ENCODE measurements around the gene LMBR1L. TPM values are rescaled to one million over a fixed set of nuclear protein-coding genes. Genes with fewer than 3 reads are reported as not detected.

Gene LMBR1L
- total and polyA plus RNA-seq, 5 donors from 2014 or later, result 59.0 to 315 (median 65.2) TPM

Other genes with a start within 250 kb of the LMBR1L start
- gene RND1, start 245.0 kb downstream of the LMBR1L start, total RNA-seq, result 7.3 TPM
- gene RND1, start 245.0 kb downstream of the LMBR1L start, polyA plus RNA-seq, result under 1 TPM; 0.13 to 0.63 (median 0.42) TPM
- gene FKBP11, start 185.4 kb downstream of the LMBR1L start, total RNA-seq, result 55.6 TPM
- gene FKBP11, start 185.4 kb downstream of the LMBR1L start, polyA plus RNA-seq, result 10 to 100 TPM; 56.5 to 79.7 (median 77.0) TPM
- gene ARF3, start 153.4 kb downstream of the LMBR1L start, total RNA-seq, result 79.4 TPM
- gene ARF3, start 153.4 kb downstream of the LMBR1L start, polyA plus RNA-seq, result 10 to 100 TPM; 21.2 to 30.5 (median 23.6) TPM
- gene WNT10B, start 139.1 kb downstream of the LMBR1L start, total RNA-seq, result 1.6 TPM
- gene WNT10B, start 139.1 kb downstream of the LMBR1L start, polyA plus RNA-seq, result not detected
- 0.62 TPM for gene WNT1, start 132.5 kb downstream of the LMBR1L start, total RNA-seq
- under 1 TPM in 1 of 4 donors, not detected in 3; 0.39 TPM for gene WNT1, start 132.5 kb downstream of the LMBR1L start, polyA plus RNA-seq
- 0.39 TPM for gene DDN, start 111.5 kb downstream of the LMBR1L start, total RNA-seq
- not detected for gene DDN, start 111.5 kb downstream of the LMBR1L start, polyA plus RNA-seq
- 51.3 TPM for gene PRKAG1, start 92.1 kb downstream of the LMBR1L start, total RNA-seq
- 10 to 100 TPM; 59.3 to 83.8 (median 64.9) TPM for gene PRKAG1, start 92.1 kb downstream of the LMBR1L start, polyA plus RNA-seq
- gene KMT2D, start 50.1 kb downstream of the LMBR1L start, total RNA-seq, result 149 TPM
- 1 to 10 TPM; 5.2 to 8.8 (median 6.5) TPM for gene KMT2D, start 50.1 kb downstream of the LMBR1L start, polyA plus RNA-seq
- 6.0 TPM for gene RHEBL1, start 40.9 kb downstream of the LMBR1L start, total RNA-seq
- 10 to 100 TPM; 11.7 to 19.5 (median 15.8) TPM for gene RHEBL1, start 40.9 kb downstream of the LMBR1L start, polyA plus RNA-seq
- gene DHH, start 16.0 kb downstream of the LMBR1L start, total RNA-seq, result 0.27 TPM
- not detected for gene DHH, start 16.0 kb downstream of the LMBR1L start, polyA plus RNA-seq
- 174 TPM for gene TUBA1B, start 20.5 kb upstream of the LMBR1L start, total RNA-seq
- gene TUBA1B, start 20.5 kb upstream of the LMBR1L start, polyA plus RNA-seq, result 100 to 1,000 TPM; 445 to 648 (median 513) TPM
- 213 TPM for gene TUBA1A, start 78.2 kb upstream of the LMBR1L start, total RNA-seq
- gene TUBA1A, start 78.2 kb upstream of the LMBR1L start, polyA plus RNA-seq, result 100 to 1,000 TPM; 249 to 298 (median 265) TPM
- 41.4 TPM for gene TUBA1C, start 154.2 kb upstream of the LMBR1L start, total RNA-seq
- 10 to 100 TPM; 50.0 to 64.0 (median 56.3) TPM for gene TUBA1C, start 154.2 kb upstream of the LMBR1L start, polyA plus RNA-seq
- not detected for gene PRPH, start 184.3 kb upstream of the LMBR1L start, total RNA-seq
- under 1 TPM in 1 of 4 donors, not detected in 3; 0.24 TPM for gene PRPH, start 184.3 kb upstream of the LMBR1L start, polyA plus RNA-seq
- 2.0 TPM for gene TROAP, start 212.4 kb upstream of the LMBR1L start, total RNA-seq
- gene TROAP, start 212.4 kb upstream of the LMBR1L start, polyA plus RNA-seq, result 1 to 10 TPM; 2.8 to 8.8 (median 4.9) TPM
- not detected for gene C1QL4, start 226.3 kb upstream of the LMBR1L start, total RNA-seq
- gene C1QL4, start 226.3 kb upstream of the LMBR1L start, polyA plus RNA-seq, result not detected
- gene DNAJC22, start 236.0 kb upstream of the LMBR1L start, total RNA-seq, result not detected
- not detected for gene DNAJC22, start 236.0 kb upstream of the LMBR1L start, polyA plus RNA-seq